ENCODE data around the gene CP. TPM values are rescaled to one million over a fixed set of nuclear protein-coding genes. Genes with fewer than 3 reads are reported as not detected.

Gene CP
- total and polyA plus RNA-seq, 2 of the 13 experiments (the other 11 are each of a cell fraction or from before 2014, with no cell fraction given): 42.6 to 789 TPM

- TF ChIP-seq ZNF816 (CRISPR knock-in tag; IDR thresholded peaks at IDR 0.05; ENCODE audit: borderline replicate concordance) (no peak), POLR2AphosphoS5 (IDR thresholded peaks at IDR 0.05; ENCODE audit: low read depth, low read length) (0 out of 2 replicates have a peak, but pooled peaks have one; percentile 13), GATA4 (IDR thresholded peaks at IDR 0.05; ENCODE audit: borderline replicate concordance, low read depth) (peak; percentile 78), POGK (CRISPR knock-in tag; conservative IDR thresholded peaks at IDR 0.05) (no peak), SMARCC2 (IDR thresholded peaks at IDR 0.05) (0 out of 2 replicates have a peak, but pooled peaks have one; percentile 35), BCL3 (CRISPR knock-in tag; IDR thresholded peaks at IDR 0.05) (no peak), BRD4 (CRISPR knock-in tag; IDR thresholded peaks at IDR 0.05) (no peak), NCOA5 (CRISPR knock-in tag; IDR thresholded peaks at IDR 0.05) (no peak), SETDB1 (CRISPR knock-in tag; IDR thresholded peaks at IDR 0.05; ENCODE audit: borderline replicate concordance) (no peak), PBX2 (CRISPR knock-in tag; IDR thresholded peaks at IDR 0.05) (0 out of 2 replicates have a peak, but pooled peaks have one; percentile 41), ZNF280B (CRISPR knock-in tag; IDR thresholded peaks at IDR 0.05; ENCODE audit: borderline replicate concordance) (no peak), NR2F1 (CRISPR knock-in tag; IDR thresholded peaks at IDR 0.05) (0 out of 4 replicates have a peak, but pooled peaks have one; percentile 12 to 35), ZNF235 (CRISPR knock-in tag; IDR thresholded peaks at IDR 0.05; ENCODE audit: borderline replicate concordance) (no peak), MLX (CRISPR knock-in tag; IDR thresholded peaks at IDR 0.05) (peak; percentile 55; the same call in 1 of the 2 replicates), ZNF180 (CRISPR knock-in tag; IDR thresholded peaks at IDR 0.05; ENCODE audit: borderline replicate concordance, low read depth) (no peak), ZNF430 (CRISPR knock-in tag; IDR thresholded peaks at IDR 0.05) (no peak), KAT2B (IDR thresholded peaks at IDR 0.05; ENCODE audit: borderline replicate concordance, low read depth, low read length) (0 out of 2 replicates have a peak, but pooled peaks have one; percentile 33), ZNF24 (IDR thresholded peaks at IDR 0.05) (no peak), HMGXB3 (CRISPR knock-in tag; IDR thresholded peaks at IDR 0.05; ENCODE audit: borderline replicate concordance) (no peak)
Observed at GRCh38 chr3:149214702-149215101, 6.9 kb downstream of the CP start (continued).

Measured in HepG2 (cell line).